ENCODE data around the gene HPCAL1.

The HPCAL1 gene

DNA sequence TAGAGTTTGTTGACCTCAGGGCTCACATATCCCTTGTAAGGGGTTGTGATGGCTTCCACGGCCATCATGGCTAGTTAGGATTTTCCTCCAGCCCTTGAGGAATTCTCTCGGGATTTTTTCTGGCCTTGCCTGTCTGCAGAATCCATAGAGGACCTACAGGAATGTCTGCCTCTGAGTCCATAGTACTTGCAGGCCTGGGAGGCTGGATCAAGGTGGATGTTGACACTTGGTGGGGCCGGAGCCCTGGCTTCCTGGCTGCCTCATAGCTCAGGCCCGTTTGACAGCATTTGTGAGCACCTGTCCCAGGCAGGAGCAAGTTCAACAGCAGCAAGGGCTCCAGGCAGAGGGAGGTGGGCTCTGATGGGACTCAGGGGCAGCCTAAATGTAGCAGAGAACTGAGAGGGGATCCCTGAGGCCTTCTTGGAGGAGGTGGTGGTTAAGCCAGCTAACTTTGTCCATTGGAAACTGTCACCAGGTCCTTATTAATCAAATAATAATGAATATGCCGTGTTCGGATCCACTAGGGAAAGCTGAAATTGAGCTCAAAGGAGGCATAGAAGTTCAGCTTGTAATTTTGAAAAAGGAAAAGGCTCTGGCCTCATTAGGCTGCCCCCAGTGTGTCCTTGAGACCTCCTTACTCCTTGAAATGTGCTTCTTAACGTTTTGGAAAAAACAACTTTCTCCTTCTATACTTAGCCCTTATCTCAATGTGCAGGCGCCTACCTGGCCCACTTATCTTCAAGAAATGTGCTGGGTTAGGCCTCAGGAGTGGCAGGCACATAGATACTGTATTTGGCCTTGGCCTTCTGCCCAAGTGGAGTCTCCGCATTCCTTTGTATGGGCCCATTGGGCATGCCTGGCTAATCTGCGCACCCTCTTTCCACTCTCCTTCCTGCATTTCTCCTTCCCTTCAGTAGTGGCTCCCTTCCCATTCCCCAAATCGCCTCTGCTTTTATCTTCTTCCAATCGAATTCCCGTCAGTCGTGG lies 66.9 kb downstream of the HPCAL1 start:
- TF ChIP-seq, protein P1, sequence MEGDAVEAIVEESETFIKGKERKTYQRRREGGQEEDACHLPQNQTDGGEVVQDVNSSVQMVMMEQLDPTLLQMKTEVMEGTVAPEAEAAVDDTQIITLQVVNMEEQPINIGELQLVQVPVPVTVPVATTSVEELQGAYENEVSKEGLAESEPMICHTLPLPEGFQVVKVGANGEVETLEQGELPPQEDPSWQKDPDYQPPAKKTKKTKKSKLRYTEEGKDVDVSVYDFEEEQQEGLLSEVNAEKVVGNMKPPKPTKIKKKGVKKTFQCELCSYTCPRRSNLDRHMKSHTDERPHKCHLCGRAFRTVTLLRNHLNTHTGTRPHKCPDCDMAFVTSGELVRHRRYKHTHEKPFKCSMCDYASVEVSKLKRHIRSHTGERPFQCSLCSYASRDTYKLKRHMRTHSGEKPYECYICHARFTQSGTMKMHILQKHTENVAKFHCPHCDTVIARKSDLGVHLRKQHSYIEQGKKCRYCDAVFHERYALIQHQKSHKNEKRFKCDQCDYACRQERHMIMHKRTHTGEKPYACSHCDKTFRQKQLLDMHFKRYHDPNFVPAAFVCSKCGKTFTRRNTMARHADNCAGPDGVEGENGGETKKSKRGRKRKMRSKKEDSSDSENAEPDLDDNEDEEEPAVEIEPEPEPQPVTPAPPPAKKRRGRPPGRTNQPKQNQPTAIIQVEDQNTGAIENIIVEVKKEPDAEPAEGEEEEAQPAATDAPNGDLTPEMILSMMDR (IDR thresholded peaks at IDR 0.05; ENCODE audit: insufficient read depth, missing control alignments): no peak
- DNase-seq (ENCODE audit: insufficient read length, low spot score) (no peak), FAIRE-seq (no peak)

DNA sequence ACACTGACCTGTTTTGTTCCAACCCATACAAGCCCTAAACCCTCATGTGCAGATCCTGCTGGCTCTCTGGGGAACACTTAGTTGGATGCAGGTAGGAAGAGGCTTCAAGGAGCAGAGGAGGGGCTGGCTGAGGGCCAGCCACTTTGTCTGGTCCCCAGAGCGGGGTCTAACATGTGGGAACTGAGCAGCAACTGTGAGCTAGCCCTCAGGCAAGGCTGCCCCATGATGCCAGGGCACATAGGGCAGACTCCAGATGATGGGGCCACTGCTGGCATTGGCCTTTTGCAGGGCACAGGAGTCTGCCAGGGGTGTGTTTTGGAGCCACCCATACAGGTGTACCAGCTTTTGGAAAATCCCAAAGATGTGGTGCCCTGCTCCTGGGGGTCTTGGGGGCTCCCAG lies 67.7 kb downstream of the HPCAL1 start:
- TF ChIP-seq, protein P1 (IDR thresholded peaks at IDR 0.05; ENCODE audit: insufficient read depth, missing control alignments): no peak
- no peak for DNase-seq (ENCODE audit: insufficient read length, low spot score)

DNA sequence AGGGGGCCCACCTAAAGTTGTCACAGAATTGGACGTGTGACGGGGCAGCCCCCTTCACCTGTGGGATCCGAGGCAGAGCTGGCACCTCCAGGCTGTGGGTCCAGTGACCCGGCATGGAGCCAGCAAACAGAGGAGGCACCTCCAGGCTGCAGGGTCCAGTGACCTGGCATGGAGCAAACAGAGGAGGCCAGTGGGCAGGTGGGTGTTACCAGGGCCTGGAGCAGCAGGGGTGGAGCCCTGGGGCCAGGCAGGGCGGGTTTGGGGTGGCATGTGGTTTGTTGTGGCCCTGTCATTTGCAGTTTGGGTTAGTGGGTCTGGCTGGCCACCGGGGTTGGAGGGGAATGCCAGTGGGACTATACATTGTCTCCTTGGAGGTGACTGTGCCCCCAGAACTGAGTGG lies 68.2 kb downstream of the HPCAL1 start:
- TF ChIP-seq, protein P1 (IDR thresholded peaks at IDR 0.05; ENCODE audit: insufficient read depth, missing control alignments): no peak
- DNase-seq (ENCODE audit: insufficient read length, low spot score): no peak
- FAIRE-seq: no peak

More for the DNA sequence above, 67.7 kb downstream of the HPCAL1 start:
- FAIRE-seq: no peak

DNA sequence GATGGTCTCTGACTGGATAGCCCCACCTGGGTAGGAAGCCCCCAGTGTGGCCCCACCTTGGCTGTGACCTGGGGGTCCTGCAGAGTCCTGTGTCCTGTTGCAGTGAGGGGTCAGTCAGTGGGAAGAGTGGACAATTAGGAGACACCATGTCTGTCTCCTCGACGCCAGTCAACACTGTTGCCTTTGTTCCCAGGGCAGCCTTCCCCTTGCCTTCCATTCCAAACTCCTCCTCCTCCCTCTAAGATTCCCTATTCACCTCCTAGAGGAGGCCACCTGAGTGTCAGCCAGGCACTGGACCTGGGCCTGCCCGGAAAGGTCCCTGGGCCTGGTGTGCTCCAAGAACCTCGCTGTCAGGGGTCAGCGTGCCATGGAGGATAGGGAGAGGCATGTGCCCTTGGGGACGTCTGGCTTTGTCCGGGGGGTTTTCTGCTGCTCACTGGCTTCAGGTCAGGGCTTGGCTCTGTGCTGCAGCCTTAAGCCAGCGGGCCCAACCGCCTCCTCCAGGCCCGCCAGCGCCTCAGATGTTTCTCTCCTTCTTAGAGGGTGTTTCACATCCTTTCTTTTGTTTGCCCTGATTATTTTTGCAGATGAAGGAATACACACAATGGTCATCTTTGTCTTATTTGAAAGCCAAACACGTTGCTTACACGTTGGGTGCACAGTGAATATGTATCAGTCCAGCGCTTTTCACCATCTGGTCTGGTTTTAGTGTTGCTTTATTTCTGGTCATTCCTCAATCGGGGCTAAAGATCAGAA lies 68.9 kb downstream of the HPCAL1 start:
- TF ChIP-seq, protein P1 (IDR thresholded peaks at IDR 0.05; ENCODE audit: insufficient read depth, missing control alignments): no peak
- no peak for FAIRE-seq
- DNase-seq (ENCODE audit: insufficient read length, low spot score): peak; percentile 21

DNA sequence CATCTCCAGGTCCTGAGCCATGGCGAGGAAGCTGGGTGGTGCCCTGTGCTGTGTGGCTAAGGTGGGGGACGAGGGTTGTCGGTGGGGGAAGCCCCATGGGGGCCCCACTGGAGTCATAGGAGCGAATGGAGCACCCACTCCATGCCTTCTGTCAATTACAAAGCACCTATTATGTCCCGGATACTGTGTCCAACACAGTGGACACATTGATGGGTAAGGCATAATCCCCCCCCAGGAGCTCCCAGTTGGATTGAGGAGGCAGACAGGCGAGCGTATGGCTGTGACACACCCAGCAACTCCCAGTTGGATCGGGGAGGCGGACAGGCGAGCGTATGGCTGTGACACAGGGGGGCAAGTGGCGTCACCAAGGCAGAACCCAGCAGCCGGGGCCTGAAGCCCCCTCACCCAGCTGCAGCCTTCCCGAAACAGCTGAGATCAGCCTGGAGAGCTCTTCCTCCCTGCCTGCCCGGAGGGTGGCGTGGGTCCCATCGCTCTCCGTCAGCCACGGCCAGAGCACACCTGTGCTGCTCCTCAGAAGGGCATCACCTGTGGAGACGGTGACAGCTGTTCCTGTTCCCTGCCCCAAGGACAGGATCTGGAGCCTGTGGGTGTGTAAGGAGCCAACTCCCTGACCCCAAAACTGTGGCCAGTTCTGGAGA lies 69.6 kb downstream of the HPCAL1 start:
- DNase-seq (ENCODE audit: insufficient read length, low spot score) (no peak), FAIRE-seq (no peak)
- TF ChIP-seq, protein P1 (IDR thresholded peaks at IDR 0.05; ENCODE audit: insufficient read depth, missing control alignments): no peak

DNA sequence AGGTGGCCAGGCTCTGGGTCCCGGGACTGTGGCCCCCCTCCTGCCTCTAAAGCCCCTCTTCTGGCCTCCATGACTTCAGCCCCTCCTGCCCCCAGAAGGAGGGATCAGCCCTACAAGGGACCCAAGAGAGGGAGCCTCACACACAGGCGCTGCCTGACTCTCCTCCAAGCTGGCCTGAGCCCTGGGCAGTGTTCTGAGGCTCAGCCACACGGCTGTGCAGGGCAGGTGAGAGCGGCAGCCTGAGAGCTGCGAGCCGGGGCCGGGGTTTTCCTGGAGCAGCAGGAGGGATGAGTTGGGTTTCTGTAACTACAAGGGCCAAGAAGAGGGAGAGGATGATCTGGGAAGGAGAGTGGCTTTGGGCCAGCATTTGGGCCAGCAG lies 70.1 kb downstream of the HPCAL1 start:
- TF ChIP-seq, protein P1 (IDR thresholded peaks at IDR 0.05; ENCODE audit: insufficient read depth, missing control alignments): no peak
- peak; percentile 2 for DNase-seq (ENCODE audit: insufficient read length, low spot score)
- FAIRE-seq: no peak

Data from D721Med (cell line).